PFSK-1 (cell line): ENCODE measurements around the gene ARHGEF4.

Experiments used
- FOXP2 ChIP-seq: optimal IDR thresholded peaks from 2 replicates; pipeline ENCODE3; 2011; ENCODE audit warnings: borderline replicate concordance, control low read depth, inconsistent platforms; ENCODE audit not compliant: insufficient read depth; ENCODE audit errors: extremely low read length, extremely low read depth
- POLR2AphosphoS5 ChIP-seq: IDR thresholded peaks from 2 replicates; pipeline ENCODE4 v1.6.1; 2012; ENCODE audit warnings: low read depth, mild to moderate bottlenecking, control low read depth, low read length, moderate library complexity
- SIN3A ChIP-seq: IDR thresholded peaks from 2 replicates; pipeline ENCODE4 v1.6.1; 2012; ENCODE audit warnings: mild to moderate bottlenecking, low read length, moderate library complexity, borderline replicate concordance; ENCODE audit not compliant: insufficient read depth
- TAF1 ChIP-seq: IDR thresholded peaks from 2 replicates; pipeline ENCODE4 v1.6.1; 2012; ENCODE audit warnings: low read length, control low read depth, borderline replicate concordance; ENCODE audit not compliant: insufficient read depth
- TF ChIP-seq, protein P1 (sequence below), 2 experiments: IDR thresholded peaks; 2 replicates each; pipeline versions ENCODE4 v1.6.1 to v1.8.0; 2011 to 2012; ENCODE audit warnings: low read depth in 2 of 2, low read length in 2 of 2, control low read depth in 1 of 2, inconsistent platforms in 1 of 2, mild to moderate bottlenecking in 1 of 2, moderate library complexity in 1 of 2; ENCODE audit not compliant: insufficient read depth in 1 of 2

ARHGEF4 gene

DNA sequence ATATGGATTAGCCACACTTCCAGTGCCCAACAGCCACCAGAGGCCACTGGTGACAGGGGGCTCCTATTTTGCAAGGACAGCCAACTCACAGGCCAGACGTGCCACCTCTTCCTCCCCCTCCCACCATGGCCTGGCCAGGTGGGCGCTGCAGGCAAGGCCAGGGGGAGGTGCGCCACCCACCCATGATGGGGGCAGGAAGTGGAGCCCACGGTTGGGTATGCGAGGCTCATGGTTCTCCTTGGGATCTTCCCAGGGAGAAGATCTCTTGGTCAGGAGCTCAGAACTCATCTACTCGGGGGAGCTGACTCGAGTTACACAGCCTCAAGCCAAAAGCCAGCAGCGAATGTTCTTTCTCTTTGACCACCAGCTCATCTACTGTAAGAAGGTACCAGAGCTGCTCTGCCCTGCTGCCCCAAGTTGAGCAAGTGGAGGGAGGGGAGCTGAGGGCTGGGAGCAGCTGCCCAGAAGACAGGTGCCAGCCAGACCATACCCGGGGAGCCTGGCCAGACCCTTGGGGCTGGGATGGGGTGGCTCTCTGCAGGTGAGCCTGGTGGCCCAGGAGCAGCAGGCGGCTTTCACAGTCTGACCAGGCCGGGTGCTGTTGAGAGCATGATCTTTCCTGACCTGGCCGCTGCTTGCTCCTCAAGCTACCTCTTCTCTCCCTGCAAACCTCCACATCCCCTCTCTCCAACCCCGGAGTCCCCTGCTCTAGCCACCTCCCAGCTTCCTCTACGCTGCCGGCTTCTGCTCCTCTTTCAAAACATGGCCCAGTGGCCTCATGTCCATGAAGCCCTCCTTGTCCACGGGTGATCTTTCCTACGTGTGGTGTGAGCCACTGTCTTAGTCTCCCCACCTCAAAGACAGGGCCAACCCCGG lies 206.7 kb downstream of the ARHGEF4 start:
- TF ChIP-seq SIN3A (no peak), TAF1 (no peak), POLR2AphosphoS5 (no peak), FOXP2 (no peak)
- TF ChIP-seq, protein P1, sequence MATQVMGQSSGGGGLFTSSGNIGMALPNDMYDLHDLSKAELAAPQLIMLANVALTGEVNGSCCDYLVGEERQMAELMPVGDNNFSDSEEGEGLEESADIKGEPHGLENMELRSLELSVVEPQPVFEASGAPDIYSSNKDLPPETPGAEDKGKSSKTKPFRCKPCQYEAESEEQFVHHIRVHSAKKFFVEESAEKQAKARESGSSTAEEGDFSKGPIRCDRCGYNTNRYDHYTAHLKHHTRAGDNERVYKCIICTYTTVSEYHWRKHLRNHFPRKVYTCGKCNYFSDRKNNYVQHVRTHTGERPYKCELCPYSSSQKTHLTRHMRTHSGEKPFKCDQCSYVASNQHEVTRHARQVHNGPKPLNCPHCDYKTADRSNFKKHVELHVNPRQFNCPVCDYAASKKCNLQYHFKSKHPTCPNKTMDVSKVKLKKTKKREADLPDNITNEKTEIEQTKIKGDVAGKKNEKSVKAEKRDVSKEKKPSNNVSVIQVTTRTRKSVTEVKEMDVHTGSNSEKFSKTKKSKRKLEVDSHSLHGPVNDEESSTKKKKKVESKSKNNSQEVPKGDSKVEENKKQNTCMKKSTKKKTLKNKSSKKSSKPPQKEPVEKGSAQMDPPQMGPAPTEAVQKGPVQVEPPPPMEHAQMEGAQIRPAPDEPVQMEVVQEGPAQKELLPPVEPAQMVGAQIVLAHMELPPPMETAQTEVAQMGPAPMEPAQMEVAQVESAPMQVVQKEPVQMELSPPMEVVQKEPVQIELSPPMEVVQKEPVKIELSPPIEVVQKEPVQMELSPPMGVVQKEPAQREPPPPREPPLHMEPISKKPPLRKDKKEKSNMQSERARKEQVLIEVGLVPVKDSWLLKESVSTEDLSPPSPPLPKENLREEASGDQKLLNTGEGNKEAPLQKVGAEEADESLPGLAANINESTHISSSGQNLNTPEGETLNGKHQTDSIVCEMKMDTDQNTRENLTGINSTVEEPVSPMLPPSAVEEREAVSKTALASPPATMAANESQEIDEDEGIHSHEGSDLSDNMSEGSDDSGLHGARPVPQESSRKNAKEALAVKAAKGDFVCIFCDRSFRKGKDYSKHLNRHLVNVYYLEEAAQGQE (IDR thresholded peaks at IDR 0.05; ENCODE audit: insufficient read depth in 1 of 2, low read depth in 2 of 2, low read length in 2 of 2), result no peak

DNA sequence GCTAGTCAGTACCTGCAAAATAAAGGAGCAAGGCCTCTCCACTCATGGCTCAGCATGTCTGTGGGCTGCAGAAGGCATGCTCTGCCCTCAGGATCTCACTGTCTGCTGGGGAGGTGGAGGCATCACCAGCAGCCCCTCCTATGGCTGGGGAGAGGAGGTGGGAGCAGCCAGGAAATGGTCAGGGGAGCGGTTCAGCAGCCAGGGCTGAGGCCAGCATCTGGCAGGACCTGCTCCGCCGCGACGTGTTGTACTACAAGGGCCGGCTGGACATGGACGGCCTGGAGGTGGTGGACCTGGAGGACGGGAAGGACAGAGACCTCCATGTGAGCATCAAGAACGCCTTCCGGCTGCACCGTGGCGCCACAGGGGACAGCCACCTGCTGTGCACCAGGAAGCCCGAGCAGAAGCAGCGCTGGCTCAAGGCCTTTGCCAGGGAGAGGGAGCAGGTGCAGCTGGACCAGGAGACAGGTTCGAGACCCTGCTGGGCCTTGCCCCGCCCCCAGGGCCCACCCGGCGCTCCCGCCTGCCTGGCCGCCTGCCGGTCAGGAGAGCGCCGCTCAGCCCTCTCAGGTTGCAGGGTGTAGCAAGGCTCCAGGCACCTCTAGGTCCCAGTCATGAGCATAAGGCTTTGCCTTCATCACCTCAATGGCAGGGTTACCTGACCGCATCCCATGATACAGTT lies 207.5 kb downstream of the ARHGEF4 start:
- no peak for TF ChIP-seq TAF1
- no peak for TF ChIP-seq SIN3A
- TF ChIP-seq, protein P1 (IDR thresholded peaks at IDR 0.05; ENCODE audit: insufficient read depth in 1 of 2, low read depth in 2 of 2, low read length in 2 of 2), result no peak
- TF ChIP-seq FOXP2, result no peak
- TF ChIP-seq POLR2AphosphoS5, result no peak

DNA sequence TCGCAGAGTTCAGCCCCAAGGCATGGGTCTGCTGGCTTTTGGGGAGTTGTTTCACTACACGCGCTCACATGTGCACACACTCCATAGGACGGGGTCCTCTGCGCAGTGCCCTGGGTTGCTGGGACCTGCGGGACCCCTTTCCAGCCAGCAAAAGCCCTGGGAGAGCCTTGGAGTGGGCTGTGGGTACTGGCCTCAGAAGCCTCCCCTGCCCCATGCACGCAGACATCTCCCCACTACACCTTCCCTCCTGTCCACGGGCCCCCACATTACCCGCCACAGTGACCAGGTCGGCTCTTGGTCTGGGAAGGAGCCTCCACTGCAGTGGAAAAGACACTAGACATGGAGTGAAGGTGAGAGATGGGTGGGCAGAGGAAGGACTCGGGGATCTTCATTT lies 208.0 kb downstream of the ARHGEF4 start:
- TF ChIP-seq, protein P1 (IDR thresholded peaks at IDR 0.05; ENCODE audit: insufficient read depth in 1 of 2, low read depth in 2 of 2, low read length in 2 of 2), result no peak
- TF ChIP-seq POLR2AphosphoS5 (no peak), SIN3A (no peak)

DNA sequence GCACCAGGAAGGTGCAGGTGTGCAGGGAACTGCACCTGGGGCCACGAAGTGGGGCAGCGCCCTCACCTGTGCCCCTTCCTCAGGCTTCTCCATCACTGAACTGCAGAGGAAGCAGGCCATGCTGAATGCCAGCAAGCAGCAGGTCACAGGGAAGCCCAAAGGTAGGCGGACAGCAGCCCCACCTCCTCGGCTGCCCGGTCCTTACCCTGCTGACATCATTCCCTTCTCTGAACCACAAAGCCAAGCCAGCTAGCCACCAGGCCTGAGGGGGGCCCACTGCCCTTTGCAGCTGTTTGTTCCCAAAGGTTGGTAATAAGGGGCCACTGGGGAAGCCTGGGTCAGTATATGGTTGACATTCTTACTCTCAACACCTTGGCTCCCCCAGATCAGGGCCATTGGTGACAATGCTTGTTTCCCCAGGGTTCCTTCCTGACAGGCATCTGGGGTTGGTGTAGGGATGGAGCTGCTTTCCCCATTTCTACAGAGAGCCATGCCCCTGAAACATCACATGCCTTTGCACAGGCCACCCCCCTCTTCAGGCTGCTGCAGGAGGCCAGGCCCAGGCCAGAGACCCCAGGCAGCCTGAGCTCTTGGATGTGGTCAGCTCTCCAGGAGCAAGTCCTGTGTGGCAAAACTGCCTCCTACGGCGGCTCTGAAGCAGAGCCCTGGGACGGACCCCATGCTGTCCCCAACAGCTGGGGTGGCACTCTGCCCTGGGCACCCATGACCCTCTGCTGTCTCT lies 208.7 kb downstream of the ARHGEF4 start:
- no peak for TF ChIP-seq TAF1
- TF ChIP-seq FOXP2, result no peak
- TF ChIP-seq, protein P1 (IDR thresholded peaks at IDR 0.05; ENCODE audit: insufficient read depth in 1 of 2, low read depth in 2 of 2, low read length in 2 of 2), result no peak
- TF ChIP-seq POLR2AphosphoS5, result no peak
- TF ChIP-seq SIN3A, result no peak
